HUES64 (cell line): ENCODE data around the gene SEMA5A.

Source experiments
- H3K27ac ChIP-seq: 2 replicates; pipeline ENCODE4 v1.7.0; 2013; ENCODE audit warnings: low read depth, low read length, inconsistent platforms
- H3K27me3 ChIP-seq: 2 replicates; pipeline ENCODE4 v1.6.1; 2013; ENCODE audit warnings: mild to moderate bottlenecking, low read length; ENCODE audit not compliant: insufficient read depth
- H3K36me3 ChIP-seq: 2 replicates; pipeline ENCODE4 v1.6.1; 2013; ENCODE audit warnings: mild to moderate bottlenecking, low read length; ENCODE audit not compliant: insufficient read depth
- H3K4me1 ChIP-seq: 2 replicates; pipeline ENCODE4 v1.6.1; 2013; ENCODE audit warnings: mild to moderate bottlenecking, low read length, moderate library complexity; ENCODE audit not compliant: insufficient read depth
- H3K4me3 ChIP-seq: 2 replicates; pipeline ENCODE4 v1.5.1; 2013; ENCODE audit warnings: mild to moderate bottlenecking, low read length, moderate library complexity
- H3K9ac ChIP-seq: 2 replicates; pipeline ENCODE4 v1.6.1; 2013; ENCODE audit warnings: mild to moderate bottlenecking, low read depth, low read length
- H3K9me3 ChIP-seq: 2 replicates; pipeline ENCODE4 v1.6.1; 2013; ENCODE audit warnings: low read depth, low read length; ENCODE audit not compliant: insufficient read depth
- WGBS: fragments of 150-250, 120-280 bp; methylation state at CpG from one replicate; pipeline ENCODE4 v1.1.7; 2013; ENCODE audit warnings: missing lambda C conversion rate; 5-methylcytosine and 5-hydroxymethylcytosine counted together

SEMA5A gene

DNA sequence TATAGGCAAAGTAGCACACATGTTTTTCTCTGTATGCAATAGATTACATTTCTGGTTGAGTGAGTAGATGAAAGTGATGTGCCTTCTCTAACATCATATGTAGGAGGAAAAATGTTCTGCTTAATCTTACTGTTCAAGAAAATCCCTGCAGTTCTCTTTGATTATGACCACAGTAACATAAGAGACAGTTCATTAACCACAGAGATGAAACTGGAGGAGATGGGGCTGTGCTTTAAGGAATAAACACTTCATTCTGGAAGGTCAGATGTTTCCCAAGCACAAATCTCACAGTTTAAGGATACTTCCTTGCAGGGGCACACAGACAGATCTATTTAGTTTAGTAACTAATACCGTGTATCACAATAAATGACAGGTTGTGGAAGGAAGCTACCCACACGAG, 150.2 kb downstream of the SEMA5A start:
- no peak overlapping the region for H3K4me3 ChIP-seq
- no peaks in the 10 kb centered on the region for H3K4me1 ChIP-seq
- H3K27me3 ChIP-seq, result no peaks in the 10 kb centered on the region
- H3K9ac ChIP-seq, result no peak overlapping the region
- 95% methylated on average over 2 of the region's 2 CpGs for WGBS
- no peaks in the 10 kb centered on the region for H3K36me3 ChIP-seq
- no peak overlapping the region for H3K27ac ChIP-seq
- H3K9me3 ChIP-seq, result no peaks in the 10 kb centered on the region

GRCh38 chr5:9394221-9394620, 151.7 kb downstream of the SEMA5A start:
- 81% methylated on average over 6 of the region's 6 CpGs for WGBS
- no peaks in the 10 kb centered on the region for H3K36me3 ChIP-seq

GRCh38 chr5:9392625-9393024, 153.2 kb downstream of the SEMA5A start:
- Histone ChIP-seq H3K4me3 (no peak overlapping the region), H3K4me1 (no peaks in the 10 kb centered on the region), H3K9me3 (no peaks in the 10 kb centered on the region), H3K27me3 (no peaks in the 10 kb centered on the region), H3K36me3 (no peaks in the 10 kb centered on the region), H3K27ac (no peak overlapping the region), H3K9ac (no peak overlapping the region)
- 100% methylated on average over 1 of the region's 1 CpG for WGBS

More at GRCh38 chr5:9394221-9394620, 151.7 kb downstream of the SEMA5A start:
- Histone ChIP-seq H3K9me3 (no peaks in the 10 kb centered on the region), H3K27ac (no peak overlapping the region), H3K4me1 (no peaks in the 10 kb centered on the region), H3K4me3 (no peak overlapping the region), H3K9ac (no peak overlapping the region), H3K27me3 (no peaks in the 10 kb centered on the region)

- H3K9me3 ChIP-seq, result no peaks in the 10 kb centered on the region
- no peak overlapping the region for H3K27ac ChIP-seq
- H3K4me3 ChIP-seq, result no peak overlapping the region
- no peaks in the 10 kb centered on the region for H3K36me3 ChIP-seq
- no peaks in the 10 kb centered on the region for H3K27me3 ChIP-seq
- WGBS, result over 99% methylated on average over 4 of the region's 4 CpGs
- H3K4me1 ChIP-seq, result no peaks in the 10 kb centered on the region
- no peak overlapping the region for H3K9ac ChIP-seq
Observed at GRCh38 chr5:9391080-9391479, 154.8 kb downstream of the SEMA5A start.

- Histone ChIP-seq H3K9me3 (no peaks in the 10 kb centered on the region), H3K27ac (no peak overlapping the region), H3K4me1 (no peaks in the 10 kb centered on the region), H3K4me3 (no peak overlapping the region), H3K36me3 (no peaks in the 10 kb centered on the region), H3K27me3 (no peaks in the 10 kb centered on the region), H3K9ac (no peak overlapping the region)
- 73% methylated on average over 1 of the region's 1 CpG for WGBS
Observed at GRCh38 chr5:9390113-9390512, 155.8 kb downstream of the SEMA5A start.

DNA sequence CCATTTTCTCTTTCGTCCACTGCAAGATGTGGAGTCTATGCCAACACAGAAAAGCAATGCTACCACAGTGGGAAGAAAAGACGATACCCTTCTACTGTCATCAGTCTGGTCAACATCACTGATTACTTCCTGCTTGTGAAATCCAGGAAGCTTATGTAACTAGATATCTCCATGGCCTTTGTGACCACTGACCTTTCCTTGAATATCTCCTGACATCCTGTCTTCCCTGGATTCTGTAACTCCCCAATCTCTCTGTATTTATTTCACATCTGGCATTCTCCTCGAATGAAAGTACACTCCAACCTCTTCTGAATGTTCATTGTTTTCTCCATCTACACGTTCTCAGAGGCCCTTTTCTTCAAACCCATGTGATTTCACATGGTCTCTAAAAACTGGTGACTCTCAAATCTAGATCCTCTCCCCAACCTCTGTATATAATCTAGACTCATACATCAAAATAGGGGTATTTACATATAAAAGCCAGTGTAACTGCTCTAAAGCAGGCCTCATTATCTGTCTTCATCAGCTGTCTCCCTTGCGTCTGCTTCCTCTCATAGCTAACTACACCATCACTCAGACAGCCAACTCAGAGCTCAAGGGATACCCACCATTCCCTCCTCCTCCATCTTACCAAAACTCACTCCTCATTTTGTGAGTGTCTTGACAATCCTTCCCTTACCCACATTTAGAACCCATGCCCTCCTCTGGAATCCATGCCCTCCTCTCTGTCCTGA, 156.8 kb downstream of the SEMA5A start:
- no peak overlapping the region for H3K4me3 ChIP-seq
- H3K4me1 ChIP-seq, result no peaks in the 10 kb centered on the region
- H3K9me3 ChIP-seq, result no peaks in the 10 kb centered on the region
- H3K9ac ChIP-seq, result no peak overlapping the region
- no peak overlapping the region for H3K27ac ChIP-seq
- no peaks in the 10 kb centered on the region for H3K27me3 ChIP-seq
- no peaks in the 10 kb centered on the region for H3K36me3 ChIP-seq
- WGBS, result 87% methylated on average over 5 of the region's 5 CpGs

GRCh38 chr5:9387879-9388278, 158.0 kb downstream of the SEMA5A start:
- Histone ChIP-seq H3K9me3 (no peaks in the 10 kb centered on the region), H3K27ac (no peak overlapping the region), H3K27me3 (no peaks in the 10 kb centered on the region), H3K4me1 (no peaks in the 10 kb centered on the region), H3K4me3 (no peak overlapping the region), H3K36me3 (no peaks in the 10 kb centered on the region), H3K9ac (no peak overlapping the region)
- WGBS, result no CpG with 5 or more reads among the region's 3 CpGs

DNA sequence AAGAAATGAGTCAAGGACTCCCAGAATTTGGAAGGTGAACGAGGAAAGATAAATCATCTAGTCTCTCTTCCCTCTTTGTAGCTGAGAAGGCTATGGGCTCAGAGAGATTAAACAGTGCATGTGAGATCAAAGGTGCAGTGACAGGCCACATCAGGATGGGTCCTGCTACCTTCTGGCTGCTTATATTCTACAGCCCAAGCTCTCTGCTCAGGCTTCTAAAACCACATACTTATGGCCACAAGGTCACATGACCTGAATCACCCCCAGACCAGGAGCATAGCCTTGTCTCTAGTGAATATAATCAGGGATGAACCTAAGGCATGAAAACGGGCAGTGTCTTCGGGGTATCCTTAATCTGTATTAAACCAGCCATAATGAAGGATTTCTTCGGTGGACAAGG, 158.9 kb downstream of the SEMA5A start:
- Histone ChIP-seq H3K27ac (no peak overlapping the region), H3K9me3 (no peaks in the 10 kb centered on the region), H3K27me3 (no peaks in the 10 kb centered on the region), H3K36me3 (no peaks in the 10 kb centered on the region), H3K4me1 (no peaks in the 10 kb centered on the region), H3K4me3 (no peak overlapping the region), H3K9ac (no peak overlapping the region)
- 94% methylated on average over 4 of the region's 4 CpGs for WGBS

DNA sequence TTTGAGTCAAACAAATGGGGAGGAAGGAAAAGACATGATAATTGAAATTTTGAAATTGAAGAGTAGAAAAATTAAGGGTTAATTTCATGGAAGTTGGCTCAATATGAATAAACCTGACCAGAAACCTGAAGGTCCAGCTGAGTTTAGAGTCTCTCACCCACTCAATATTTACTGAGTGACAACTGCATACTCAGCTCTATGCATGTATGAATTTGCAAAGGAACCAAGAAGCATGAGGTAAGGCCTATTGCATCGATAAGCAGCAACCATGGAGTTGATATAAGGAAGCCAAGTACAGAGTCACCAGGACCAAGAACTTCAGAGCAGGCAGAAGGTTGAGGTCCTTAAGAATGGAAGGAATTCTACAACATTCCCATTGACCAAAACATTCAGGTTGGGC, 163.4 kb downstream of the SEMA5A start:
- no peaks in the 10 kb centered on the region for H3K27me3 ChIP-seq
- no peaks in the 10 kb centered on the region for H3K4me1 ChIP-seq
- WGBS, result 95% methylated on average over 1 of the region's 1 CpG
- H3K36me3 ChIP-seq, result 0 out of 2 replicates have a peak, but pooled peaks cover 2% of the 10 kb centered on the region
- no peaks in the 10 kb centered on the region for H3K9me3 ChIP-seq
- no peak overlapping the region for H3K9ac ChIP-seq
- no peak overlapping the region for H3K4me3 ChIP-seq
- H3K27ac ChIP-seq, result no peak overlapping the region

DNA sequence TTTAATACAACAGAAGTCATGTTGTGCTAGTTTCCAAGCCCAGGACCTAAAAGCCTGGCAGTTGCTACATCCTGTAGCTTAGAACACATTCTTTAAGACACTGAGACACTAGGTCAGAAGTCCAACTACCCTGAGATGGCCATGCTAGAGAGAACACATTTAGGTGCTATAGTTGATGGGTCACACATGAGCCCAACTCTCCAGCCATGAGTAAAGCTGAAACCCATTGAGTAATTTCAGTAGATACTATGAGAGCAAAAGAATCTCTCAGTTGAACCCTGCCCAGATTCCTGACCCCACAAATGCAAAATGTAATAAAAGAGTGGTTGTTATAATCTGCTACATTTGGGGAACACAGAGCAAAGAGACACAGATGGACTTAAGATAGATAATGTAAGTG, 164.4 kb downstream of the SEMA5A start:
- H3K27me3 ChIP-seq, result no peaks in the 10 kb centered on the region
- H3K4me3 ChIP-seq, result no peak overlapping the region
- no peak overlapping the region for H3K9ac ChIP-seq
- no peak overlapping the region for H3K27ac ChIP-seq
- no peaks in the 10 kb centered on the region for H3K9me3 ChIP-seq
- H3K36me3 ChIP-seq, result 0 out of 2 replicates have a peak, but pooled peaks cover 2% of the 10 kb centered on the region
- no peaks in the 10 kb centered on the region for H3K4me1 ChIP-seq

DNA sequence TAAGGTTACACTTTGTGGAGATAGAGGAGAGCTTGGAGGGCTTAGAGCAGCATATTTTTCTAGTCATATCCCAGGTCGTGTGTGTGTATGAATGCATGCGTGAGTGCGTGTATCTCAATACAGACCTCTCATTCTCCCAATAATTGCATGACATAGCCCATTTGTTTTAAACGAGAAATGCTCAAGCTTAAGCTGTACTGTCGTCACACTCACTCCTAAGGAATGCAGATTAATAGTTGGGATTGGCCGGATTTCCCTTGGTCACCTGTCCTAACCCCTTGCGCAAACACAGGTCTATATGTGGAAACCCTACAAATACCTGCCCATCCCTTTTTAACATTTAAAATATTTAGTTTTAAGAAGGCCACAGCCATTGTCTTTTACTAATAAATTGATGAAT, 165.8 kb downstream of the SEMA5A start:
- H3K9me3 ChIP-seq, result no peaks in the 10 kb centered on the region
- H3K9ac ChIP-seq, result no peak overlapping the region
- 0 out of 2 replicates have a peak, but pooled peaks cover 2% of the 10 kb centered on the region for H3K36me3 ChIP-seq
- no peak overlapping the region for H3K27ac ChIP-seq
- WGBS, result 96% methylated on average over 7 of the region's 7 CpGs
- H3K27me3 ChIP-seq, result no peaks in the 10 kb centered on the region
- no peaks in the 10 kb centered on the region for H3K4me1 ChIP-seq
- H3K4me3 ChIP-seq, result no peak overlapping the region
